Stomach smooth muscle (tissue), 2 donors: ENCODE data around the gene PITPNM2.

ENCODE experiments used
- H3K27ac ChIP-seq: one replicate; pipeline ENCODE4 v1.7.0; 2013; ENCODE audit warnings: mild to moderate bottlenecking, low read length, inconsistent platforms
- H3K27me3 ChIP-seq, 2 donors: one replicate each; pipeline ENCODE4 v1.7.0; 2013; ENCODE audit warnings: low read length in 2 of 2; ENCODE audit not compliant: insufficient read depth in 2 of 2, control insufficient read depth in 1 of 2
- H3K36me3 ChIP-seq, 2 donors: one replicate each; pipeline ENCODE4 v1.7.0; 2013; ENCODE audit warnings: low read length in 2 of 2; ENCODE audit not compliant: control insufficient read depth in 2 of 2, insufficient read depth in 2 of 2
- H3K4me1 ChIP-seq: one replicate; pipeline ENCODE4 v1.7.0; 2013; ENCODE audit warnings: low read length; ENCODE audit not compliant: control insufficient read depth, insufficient read depth
- H3K4me3 ChIP-seq, 2 donors: one replicate each; pipeline ENCODE4 v1.7.0; 2013; ENCODE audit warnings: low read length in 2 of 2
- H3K9ac ChIP-seq, 2 donors: one replicate each; pipeline ENCODE4 v1.7.0; 2013; ENCODE audit warnings: low read length in 2 of 2, mild to moderate bottlenecking in 1 of 2
- H3K9me3 ChIP-seq, 2 donors: one replicate each; pipeline ENCODE4 v1.7.0; 2013; ENCODE audit warnings: low read length in 2 of 2; ENCODE audit not compliant: control insufficient read depth in 2 of 2
- donor health status: healthy.
- donor health status: Pancreatic carcinoma.

Gene PITPNM2

GRCh38 chr12:123160801-123161487 lies 10.1 kb upstream of the PITPNM2 start:
- H3K9ac ChIP-seq, result no peak overlapping the region
- H3K27me3 ChIP-seq, result no peaks in the 10 kb centered on the region
- peaks cover 4 to 19% of the 10 kb centered on the region in 2 donors for H3K36me3 ChIP-seq
- H3K27ac ChIP-seq, result no peak overlapping the region
- H3K4me3 ChIP-seq, result no peak overlapping the region
- H3K4me1 ChIP-seq, result no peaks in the 10 kb centered on the region
- H3K9me3 ChIP-seq, result no peaks in the 10 kb centered on the region

DNA sequence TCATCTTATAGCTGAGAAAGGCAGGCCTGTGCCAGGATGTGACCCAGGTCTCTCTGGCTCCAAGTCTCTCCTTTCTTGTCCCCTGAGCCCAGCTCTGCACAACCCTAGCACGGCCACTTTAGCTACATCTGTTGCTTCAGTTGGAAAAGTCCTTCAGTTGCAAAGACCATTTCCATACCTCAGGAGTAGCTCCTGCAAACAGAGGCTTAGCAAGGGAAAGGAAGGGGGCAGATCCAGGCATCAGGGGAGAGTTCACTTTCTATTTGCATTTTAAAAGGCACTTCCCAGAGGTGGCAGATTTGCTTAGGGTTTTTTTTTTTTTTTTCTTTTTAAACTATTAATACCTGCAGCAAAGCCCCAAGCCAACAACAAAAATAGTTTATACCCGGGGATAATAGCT lies 3.0 kb upstream of the PITPNM2 start:
- Histone ChIP-seq H3K36me3 (peaks cover 0 to 4% of the 10 kb centered on the region in 2 donors), H3K27ac (no peak overlapping the region), H3K4me1 (peaks cover 24% of the 10 kb centered on the region), H3K27me3 (no peaks in the 10 kb centered on the region), H3K4me3 (no peak overlapping the region), H3K9me3 (no peaks in the 10 kb centered on the region), H3K9ac (no peak overlapping the region)

GRCh38 chr12:123152833-123153232 lies 1.9 kb upstream of the PITPNM2 start:
- Histone ChIP-seq H3K36me3 (peaks cover 0 to 6% of the 10 kb centered on the region in 2 donors), H3K9me3 (no peaks in the 10 kb centered on the region), H3K4me3 (no peak overlapping the region), H3K27me3 (no peaks in the 10 kb centered on the region), H3K9ac (no peak overlapping the region), H3K27ac (no peak overlapping the region), H3K4me1 (peaks cover 28% of the 10 kb centered on the region)

DNA sequence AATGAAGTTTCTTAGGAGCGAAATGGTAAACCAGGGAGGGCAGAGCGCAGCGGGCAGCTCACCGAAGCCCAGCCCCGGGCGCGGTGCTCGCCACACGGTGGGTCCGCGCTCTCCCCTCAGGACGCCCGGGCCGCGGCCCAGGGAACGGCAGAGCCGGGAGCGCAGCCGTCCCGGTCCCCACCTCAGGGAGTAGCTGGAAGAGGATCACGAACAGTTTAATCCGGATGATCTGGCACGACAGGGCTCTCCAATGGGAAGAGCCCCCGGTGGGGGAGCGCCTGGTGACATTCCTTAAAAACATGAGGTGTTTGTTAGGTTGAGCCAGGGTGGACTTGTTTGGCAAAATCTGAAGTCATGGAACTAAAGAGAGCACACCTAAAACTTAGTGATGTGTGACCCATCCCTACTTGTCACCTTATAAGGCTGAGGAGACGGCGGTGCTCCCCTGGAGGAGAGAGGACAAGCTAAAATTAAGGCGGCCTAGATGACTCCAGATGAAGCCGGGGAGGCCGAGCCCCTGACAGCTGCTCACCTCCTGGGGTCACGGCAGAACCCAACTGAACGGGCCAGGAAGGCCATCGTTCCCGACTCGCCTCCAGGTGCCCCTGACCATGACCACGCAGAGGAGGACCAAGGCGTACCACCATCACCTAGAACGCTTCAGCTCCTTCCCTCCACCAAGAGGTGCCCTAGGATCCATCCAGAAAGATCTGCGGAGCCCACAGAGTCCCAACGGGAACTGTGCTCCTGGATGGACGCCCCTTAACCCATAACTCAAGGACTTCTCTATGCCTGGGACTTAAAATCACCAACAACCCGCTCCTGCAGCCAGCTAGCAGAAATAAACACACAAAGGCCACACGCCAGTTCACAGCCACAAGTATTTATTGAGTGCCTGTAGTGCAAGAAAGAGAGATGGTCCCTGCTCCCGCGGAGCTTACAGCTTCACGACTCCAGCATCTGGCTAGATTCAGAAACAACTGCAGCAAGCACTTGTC lies 866 bp upstream of the PITPNM2 start:
- Histone ChIP-seq H3K4me1 (peaks cover 28% of the 10 kb centered on the region), H3K9ac (peak overlapping the region; percentile 71 to 86), H3K36me3 (peaks cover 0 to 6% of the 10 kb centered on the region in 2 donors), H3K27ac (peak overlapping the region; percentile 74), H3K27me3 (no peaks in the 10 kb centered on the region), H3K4me3 (peak overlapping the region; percentile 78 to 82), H3K9me3 (no peaks in the 10 kb centered on the region)

GRCh38 chr12:123150275-123150743 lies 581 bp downstream of the PITPNM2 start:
- Histone ChIP-seq H3K4me3 (peak overlapping the region; percentile 70 to 81), H3K27ac (peak overlapping the region; percentile 53), H3K9me3 (no peaks in the 10 kb centered on the region), H3K9ac (peak overlapping the region; percentile 69 to 85), H3K27me3 (no peaks in the 10 kb centered on the region), H3K36me3 (peaks cover 0 to 2% of the 10 kb centered on the region in 2 donors), H3K4me1 (peaks cover 28% of the 10 kb centered on the region)

DNA sequence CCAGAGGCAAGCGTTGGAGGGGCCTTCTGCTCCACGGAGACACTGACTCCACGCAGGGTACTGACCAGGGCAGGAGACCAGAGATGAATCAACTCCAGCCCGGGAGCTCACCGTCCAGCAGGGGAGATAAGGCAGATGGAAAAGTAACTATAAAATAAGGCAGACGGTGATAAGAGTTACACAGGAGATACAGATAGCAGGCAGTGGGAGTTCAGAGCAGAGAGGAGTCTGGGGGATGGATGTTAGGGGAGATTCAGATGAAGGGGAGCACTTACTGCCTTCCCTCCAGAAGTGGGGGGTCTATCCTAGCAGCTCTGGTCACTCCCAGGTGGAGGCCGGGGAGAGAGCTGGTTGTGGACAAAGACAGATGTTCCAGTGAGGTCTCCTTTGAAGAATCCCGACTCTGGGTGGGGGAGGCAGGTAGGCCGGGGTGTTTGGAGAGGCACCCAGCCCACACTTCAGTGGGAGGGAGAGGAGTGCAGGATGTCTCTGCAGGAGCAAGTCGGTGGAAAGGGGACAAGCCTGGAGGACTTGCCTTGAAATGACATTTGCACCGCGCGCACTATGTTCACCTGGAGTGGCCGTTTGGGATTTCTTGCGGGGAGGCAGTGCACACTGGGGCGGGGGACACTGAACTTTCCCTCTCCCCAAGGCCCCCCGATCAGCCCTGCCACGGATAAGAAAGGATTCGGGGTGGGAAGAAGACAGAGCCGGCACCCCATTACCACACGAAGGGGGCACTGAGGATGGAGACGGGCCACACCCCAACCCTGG lies 1.2 kb downstream of the PITPNM2 start:
- peak overlapping the region; percentile 69 to 85 for H3K9ac ChIP-seq
- no peaks in the 10 kb centered on the region for H3K9me3 ChIP-seq
- H3K4me3 ChIP-seq, result peak overlapping the region; percentile 70 to 81
- no peaks in the 10 kb centered on the region for H3K27me3 ChIP-seq
- H3K27ac ChIP-seq, result peak overlapping the region; percentile 53
- peaks cover 28% of the 10 kb centered on the region for H3K4me1 ChIP-seq
- peaks cover 0 to 2% of the 10 kb centered on the region in 2 donors for H3K36me3 ChIP-seq

- peak overlapping the region; percentile 53 for H3K27ac ChIP-seq
- H3K4me1 ChIP-seq, result peaks cover 28% of the 10 kb centered on the region
- H3K36me3 ChIP-seq, result peaks cover 0 to 2% of the 10 kb centered on the region in 2 donors
- peak overlapping the region in 1 of 2 donors; percentile 81 for H3K4me3 ChIP-seq
- no peak overlapping the region for H3K9ac ChIP-seq
- no peaks in the 10 kb centered on the region for H3K9me3 ChIP-seq
- no peaks in the 10 kb centered on the region for H3K27me3 ChIP-seq
These were observed 1.8 kb downstream of the PITPNM2 start for GRCh38 chr12:123149088-123149487.

- H3K27me3 ChIP-seq, result no peaks in the 10 kb centered on the region
- no peaks in the 10 kb centered on the region for H3K9me3 ChIP-seq
- H3K36me3 ChIP-seq, result peaks cover 0 to 2% of the 10 kb centered on the region in 2 donors
- H3K27ac ChIP-seq, result peak overlapping the region; percentile 53
- no peak overlapping the region for H3K4me3 ChIP-seq
- H3K4me1 ChIP-seq, result peaks cover 31% of the 10 kb centered on the region
- no peak overlapping the region for H3K9ac ChIP-seq
These were observed 2.2 kb downstream of the PITPNM2 start for GRCh38 chr12:123148655-123149054.

- Histone ChIP-seq H3K9me3 (no peaks in the 10 kb centered on the region), H3K4me1 (peaks cover 34% of the 10 kb centered on the region), H3K4me3 (no peak overlapping the region), H3K36me3 (peaks cover 0 to 2% of the 10 kb centered on the region in 2 donors), H3K9ac (no peak overlapping the region), H3K27ac (peak overlapping the region; percentile 53), H3K27me3 (no peaks in the 10 kb centered on the region)
These were observed 2.7 kb downstream of the PITPNM2 start for GRCh38 chr12:123148223-123148622.

DNA sequence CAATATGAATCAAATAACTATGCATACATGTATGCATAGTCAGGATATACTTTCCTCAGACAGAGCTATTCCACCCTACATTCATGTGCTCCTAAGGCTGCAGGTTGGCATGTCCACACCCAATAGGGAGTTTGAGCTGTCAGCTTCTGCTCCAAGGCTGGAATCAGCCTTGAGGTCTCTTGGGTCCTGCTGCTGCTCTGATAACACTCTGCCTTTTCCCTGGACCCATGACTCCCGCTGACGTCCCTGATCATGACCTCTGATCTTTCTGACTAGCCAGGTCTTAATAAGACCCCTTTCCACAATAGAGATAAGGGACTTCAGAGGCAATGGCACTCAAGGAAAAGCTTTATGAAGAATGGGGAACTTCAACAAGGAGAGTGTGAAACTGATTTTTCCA lies 5.7 kb downstream of the PITPNM2 start:
- H3K9me3 ChIP-seq, result no peaks in the 10 kb centered on the region
- no peak overlapping the region for H3K27ac ChIP-seq
- H3K27me3 ChIP-seq, result no peaks in the 10 kb centered on the region
- H3K4me3 ChIP-seq, result no peak overlapping the region
- no peak overlapping the region for H3K9ac ChIP-seq
- H3K4me1 ChIP-seq, result peaks cover 49% of the 10 kb centered on the region
- H3K36me3 ChIP-seq, result peaks cover 0 to 2% of the 10 kb centered on the region in 2 donors
